ENCODE data around the gene RABGAP1L.
"Not testable (repeated sequence)": the region's sequence is repeated elsewhere in the genome, so short reads cannot be mapped to it uniquely, and the experiment has no call there.

Gene RABGAP1L

DNA sequence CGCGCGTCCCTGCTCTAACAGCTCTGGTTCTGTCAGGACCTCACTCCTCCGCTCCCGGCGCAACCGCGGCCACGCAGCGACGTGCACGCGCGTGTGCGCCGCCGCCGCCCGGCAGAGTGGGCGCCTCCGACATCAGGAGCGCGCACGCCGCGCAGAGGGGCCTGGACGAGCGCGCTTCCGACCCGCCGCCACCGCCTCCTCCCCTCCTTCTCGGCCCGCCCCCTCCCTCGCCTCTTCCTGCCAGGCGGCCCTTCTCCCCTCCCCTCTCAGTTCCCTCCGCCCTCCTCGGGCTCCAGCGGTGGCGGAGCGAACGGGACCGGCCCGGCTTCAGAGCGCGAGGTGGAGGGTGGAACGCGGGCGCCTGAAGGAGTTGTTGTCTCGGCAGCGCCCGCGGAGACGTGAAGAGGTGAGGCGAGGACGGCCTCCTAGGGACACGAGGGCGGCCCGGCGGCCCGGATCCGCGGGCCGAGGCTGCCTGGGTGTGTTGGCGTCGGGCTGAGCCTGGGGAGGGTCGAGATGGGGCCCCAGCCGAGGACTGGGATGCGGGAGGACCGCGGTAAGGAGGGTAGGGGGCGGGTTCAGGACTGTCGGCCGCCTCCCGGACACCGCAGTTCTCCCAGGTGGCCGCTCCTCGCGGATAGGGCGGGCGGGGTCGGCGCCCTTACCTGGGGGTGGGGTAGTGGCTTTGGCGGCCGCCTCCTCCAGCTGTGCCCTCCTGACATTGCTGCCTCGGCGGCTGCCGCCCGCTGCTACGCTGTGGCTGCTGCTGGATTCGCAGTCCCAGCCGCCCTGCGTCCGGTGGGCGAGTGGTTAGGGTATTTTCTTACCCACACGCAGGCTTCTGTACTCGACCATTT is at the start of gene RABGAP1L:
Gene RABGAP1L (plus strand): TSS at position 269 of the 857 bp plus-strand sequence.
- peak; percentile 77 for DNase-seq

GRCh38 chr1:174110053-174110452 is 49.3 kb upstream of the RABGAP1L start:
- DNase-seq, result no peak

GRCh38 chr1:174112489-174113162 is 46.7 kb upstream of the RABGAP1L start:
- no peak for DNase-seq

DNA sequence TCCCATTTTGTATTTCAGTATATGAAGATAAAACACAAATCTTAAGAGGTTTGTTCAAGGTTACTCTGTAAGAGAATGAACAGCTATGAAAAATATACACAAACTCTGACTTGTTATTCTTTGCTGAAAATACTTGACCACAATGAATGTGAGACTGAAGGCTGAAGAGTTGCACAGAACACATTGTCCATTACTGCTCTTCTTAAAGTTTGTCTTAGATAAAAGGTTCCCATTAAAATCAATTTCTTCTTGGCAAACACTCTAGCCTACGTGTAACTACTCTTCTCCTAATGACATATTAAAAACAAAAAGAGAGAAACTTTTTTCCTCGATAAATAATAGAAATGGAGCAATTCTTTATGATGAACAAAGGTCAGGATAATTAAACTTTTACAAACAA is 45.2 kb upstream of the RABGAP1L start:
- no peak for DNase-seq

DNA sequence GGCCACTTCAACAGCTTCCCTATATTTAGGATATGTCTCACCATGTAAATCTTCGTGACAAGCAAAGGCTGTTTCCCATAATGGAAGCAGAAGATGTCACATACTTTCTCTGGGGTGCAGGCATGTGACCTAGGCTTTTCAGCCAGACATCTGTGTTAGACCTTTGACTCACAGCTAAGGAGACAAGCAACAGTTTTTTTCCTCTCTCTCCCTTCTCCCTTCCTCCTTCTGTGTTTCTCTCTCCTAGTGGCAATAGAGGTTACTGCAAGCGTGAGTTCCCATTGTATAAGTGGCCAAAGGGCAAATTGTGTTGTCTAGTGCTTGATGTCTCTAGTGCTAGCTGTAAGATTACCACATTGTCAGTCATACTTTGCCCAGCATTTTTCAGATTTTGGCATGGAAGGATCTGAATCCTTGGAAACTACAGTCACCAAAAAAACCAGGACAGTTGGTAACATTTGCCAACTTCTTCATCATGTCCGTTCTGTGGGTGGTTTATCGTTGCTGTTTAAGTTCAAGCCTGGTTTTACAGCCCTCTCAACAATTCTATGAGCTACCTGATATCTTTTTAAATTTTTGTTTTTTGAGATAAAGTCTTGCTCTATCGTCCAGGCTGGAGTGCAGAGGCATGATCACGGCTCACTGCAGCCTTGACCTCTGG is 44.4 kb upstream of the RABGAP1L start:
- no peak for DNase-seq

DNA sequence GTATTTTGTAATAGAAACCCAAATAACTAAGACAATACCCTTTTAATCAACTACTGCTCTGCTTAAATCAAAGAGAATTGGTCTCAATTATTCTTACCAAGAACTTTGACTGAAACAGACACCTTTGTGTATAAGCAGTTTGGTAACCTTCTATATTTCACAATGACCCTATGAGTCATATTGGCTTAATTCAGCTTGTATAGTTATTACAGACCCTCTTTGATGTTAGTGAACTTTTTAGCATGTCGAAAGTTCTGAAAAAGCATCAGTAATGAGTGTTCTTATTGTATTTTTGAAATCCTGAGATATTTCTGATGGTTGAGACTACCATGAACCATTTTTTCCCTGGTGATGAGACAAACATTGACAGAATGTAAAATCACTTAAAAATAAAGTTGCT is 43.3 kb upstream of the RABGAP1L start:
- no peak for DNase-seq

DNA sequence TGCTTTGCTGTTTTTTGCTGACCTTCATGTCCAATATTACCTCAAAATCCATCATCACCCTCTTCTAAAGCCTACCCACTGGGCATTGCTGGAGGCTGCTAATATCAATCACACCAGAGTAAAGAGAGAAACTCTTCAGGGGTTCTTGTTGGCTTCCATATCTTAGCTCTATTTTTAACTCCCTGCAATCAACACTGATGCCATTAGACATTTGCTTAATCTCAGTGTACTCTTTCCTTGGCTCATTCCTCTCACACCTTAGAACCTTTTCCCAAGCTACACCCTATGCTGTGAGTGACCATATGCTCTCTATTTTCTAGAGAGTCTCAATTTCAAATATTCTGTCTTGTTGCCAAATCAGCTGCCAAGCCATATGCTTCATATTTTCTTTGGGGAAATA is 40.6 kb upstream of the RABGAP1L start:
- DNase-seq, result no peak

GRCh38 chr1:174122318-174122717 is 37.0 kb upstream of the RABGAP1L start:
- not testable (repeated sequence) for DNase-seq

DNA sequence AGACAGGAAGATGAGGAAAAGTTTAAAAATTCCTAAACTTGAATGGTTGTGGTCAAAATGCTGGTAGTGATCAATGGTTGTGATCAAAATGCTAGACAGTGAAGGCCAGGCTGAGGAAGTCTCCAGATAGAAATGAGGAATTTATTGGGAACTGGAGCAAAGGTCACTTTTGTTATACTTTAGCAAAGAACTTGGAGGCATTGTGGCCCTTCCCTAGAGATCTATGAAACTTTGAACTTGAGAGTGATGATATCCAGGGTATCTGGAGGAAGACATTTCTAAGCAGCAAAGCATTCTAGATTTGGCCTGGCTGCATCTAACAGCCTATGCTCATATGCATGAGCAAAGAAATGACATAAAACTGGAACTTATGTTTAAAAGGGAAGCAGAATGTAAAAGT is 35.5 kb upstream of the RABGAP1L start:
- DNase-seq, result no peak

DNA sequence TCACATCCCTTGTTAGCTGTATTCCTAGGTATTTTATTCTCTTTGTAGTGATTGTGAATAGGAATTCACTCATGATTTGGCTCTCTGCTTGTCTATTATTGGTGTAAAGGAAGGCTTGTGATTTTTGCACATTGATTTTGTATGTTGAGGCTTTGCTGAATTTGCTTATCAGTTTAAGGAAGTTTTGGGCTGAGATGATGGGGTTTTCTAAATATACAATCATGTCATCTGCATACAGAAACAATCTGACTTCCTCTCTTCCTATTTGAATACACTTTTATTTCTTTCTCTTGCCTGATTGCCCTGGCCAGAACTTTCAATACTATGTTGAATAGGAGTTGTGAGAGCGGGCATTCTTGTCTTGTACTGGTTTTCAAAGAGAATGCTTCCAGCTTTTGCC is 32.1 kb upstream of the RABGAP1L start:
- not testable (repeated sequence) for DNase-seq

DNA sequence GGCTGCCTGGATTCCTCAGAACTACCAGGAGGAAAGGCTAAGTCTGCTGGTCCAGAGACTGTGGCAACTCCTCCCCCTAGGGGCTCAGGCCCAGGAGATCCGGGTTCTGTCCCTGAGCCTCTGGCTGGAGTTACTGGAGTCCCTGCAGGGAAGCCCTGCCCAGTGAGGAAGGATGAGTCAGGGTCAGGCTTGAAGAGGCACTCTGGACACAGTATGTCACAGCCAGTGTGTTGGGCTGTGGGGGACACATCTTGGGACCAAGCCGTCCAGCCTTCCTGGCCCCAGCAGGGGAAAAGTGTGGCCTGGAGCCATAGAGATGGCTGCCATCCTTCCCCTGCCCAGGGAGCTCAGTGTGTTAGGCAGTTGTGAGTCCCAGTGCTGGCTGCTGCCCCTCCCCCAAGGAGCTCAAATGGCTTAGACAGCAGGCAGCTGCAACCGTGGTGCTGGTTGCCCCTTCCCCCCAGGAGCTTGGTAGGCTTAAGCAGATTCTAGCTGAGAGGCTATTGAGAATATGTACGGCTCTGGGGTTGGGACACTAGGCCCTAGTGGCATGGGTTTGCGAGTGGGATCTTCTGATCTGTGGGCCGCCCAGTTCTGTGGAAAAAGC is 28.2 kb upstream of the RABGAP1L start:
- no peak for DNase-seq

DNA sequence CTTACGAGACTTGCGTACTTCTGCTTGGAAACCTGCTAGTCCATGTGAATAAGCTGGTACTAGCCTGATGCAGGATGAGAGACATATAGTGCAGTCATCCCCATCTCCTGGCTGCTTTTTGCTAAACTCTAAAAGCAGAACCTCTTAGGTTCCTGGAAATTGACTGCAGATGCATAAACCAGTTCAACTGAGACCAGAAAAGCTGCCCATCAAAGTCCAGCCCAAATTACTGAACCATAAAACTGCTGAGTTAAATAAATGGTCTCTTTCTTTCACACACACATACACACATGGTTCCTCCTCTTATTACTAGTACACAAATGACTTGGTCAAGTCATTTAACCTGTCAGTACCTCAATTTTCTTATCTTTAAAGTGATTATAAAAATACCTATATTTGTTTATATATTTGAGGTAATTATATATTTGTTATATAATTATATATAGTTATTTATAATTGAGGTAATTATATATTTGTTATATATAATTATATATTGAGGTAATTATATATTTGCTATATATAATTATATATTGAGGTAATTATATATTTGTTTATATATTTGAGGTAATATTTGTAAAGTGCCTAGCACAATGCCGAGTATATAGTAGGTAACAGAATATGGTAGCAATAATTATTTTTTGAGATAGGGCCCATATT is 25.2 kb upstream of the RABGAP1L start:
- no peak for DNase-seq

- DNase-seq, result no peak
These were observed 24.1 kb upstream of the RABGAP1L start for GRCh38 chr1:174135211-174135610.

DNA sequence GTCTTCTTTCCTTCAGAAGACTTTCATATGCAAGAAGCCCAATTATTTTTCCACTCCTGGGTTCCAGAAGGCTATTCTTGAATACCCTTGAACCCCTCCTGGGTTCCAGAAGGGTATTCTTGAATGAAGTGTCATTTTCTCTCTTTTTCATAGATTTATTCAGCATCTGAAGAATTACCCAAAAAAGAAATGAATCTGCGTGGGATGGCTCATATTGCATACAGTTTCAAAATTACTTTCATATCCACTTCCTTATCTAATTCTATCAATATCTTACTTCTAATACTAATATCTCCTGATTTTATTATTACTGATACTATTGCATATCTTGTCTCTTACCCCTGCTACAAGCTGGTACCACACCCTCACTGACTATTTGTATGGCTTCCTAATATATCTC is 22.6 kb upstream of the RABGAP1L start:
- DNase-seq, result no peak

DNA sequence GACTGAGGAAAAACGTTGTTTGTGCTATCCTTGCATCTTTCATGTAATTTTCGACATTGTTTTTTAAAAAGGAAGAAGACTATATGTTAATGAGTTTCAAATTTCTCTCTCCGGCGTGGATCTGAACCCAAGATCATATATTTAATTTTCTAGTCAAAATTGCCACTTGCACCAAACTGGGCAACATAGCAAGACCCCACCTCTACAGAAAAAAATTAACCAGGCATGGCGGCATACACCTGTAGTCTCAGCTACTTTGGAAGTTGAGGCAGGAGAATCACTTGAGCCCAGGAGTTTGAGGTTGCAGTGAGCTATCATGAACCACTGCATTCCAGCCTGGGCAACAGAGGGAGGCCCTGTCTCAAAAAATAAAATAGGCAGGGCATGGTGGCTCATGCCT is 16.5 kb upstream of the RABGAP1L start:
- no peak for DNase-seq

DNA sequence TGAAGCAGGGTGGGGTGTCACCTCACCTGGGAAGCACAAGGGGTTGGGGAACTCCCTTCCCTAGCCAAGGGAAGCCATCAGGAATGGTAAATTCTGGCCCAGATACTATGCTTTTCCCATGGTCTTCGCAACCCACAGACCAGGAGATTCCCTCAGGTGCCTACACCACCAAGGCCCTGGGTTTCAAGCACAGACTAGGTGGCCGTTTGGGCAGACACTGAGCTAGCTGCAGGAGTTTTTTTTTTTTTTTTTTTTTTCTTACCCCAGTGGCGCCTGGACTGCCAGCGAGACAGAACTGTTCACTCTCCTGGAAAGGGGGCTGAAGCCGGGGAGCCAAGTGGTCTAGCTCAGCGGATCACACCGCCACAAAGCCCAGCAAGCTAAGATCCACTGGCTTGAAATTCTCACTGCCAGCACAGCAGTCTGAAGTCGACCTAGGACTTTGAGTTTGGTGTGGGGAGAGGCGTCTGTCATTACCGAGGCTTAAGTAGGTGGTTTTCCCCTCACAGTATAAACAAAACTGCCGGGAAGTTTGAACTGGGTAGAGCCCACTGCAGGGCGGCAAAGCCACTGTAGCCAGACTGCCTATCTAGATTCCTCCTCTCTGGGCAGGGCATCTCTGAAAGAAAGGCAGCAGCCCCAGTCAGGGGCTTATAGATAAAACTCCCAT is 15.5 kb upstream of the RABGAP1L start:
- not testable (repeated sequence) for DNase-seq

DNA sequence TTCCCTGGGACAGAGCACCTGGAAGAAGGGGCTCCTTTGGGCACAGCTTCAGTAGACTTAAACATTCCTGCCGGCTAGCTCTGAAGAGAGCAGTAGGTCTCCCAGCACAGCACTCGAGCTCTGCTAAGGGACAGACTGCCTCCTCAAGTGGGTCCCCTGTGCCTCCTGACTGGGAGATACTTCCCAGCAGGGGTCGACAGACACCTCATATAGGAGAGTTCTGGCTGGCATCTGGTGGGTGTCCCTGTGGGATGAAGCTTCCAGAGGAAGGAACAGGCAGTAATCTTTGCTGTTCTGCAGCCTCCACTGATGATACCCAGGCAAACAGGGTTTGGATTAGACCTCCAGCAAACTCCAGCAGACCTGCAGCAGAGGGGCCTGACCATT is 14.9 kb upstream of the RABGAP1L start:
- DNase-seq, result not testable (repeated sequence)

DNA sequence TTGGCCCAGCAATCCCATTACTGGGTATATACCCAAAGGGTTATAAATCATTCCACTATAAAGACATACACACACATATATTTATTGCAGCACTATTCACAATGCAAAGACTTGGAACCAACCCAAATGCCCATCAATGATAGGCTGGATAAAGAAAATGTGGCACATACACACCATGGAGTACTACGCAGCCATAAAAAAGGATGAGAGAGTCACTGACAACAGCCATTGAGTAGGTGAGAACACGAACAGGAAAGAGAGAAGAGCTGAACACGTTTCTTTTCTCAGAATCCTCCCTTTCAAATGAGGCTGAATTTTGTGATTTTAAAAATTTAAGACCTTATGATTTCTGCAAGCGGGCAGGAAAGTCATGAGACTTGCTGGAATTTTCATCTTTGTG is 10.1 kb upstream of the RABGAP1L start:
- DNase-seq, result no peak

- no peak for DNase-seq
These were observed 8.8 kb upstream of the RABGAP1L start for GRCh38 chr1:174150499-174150898.

DNA sequence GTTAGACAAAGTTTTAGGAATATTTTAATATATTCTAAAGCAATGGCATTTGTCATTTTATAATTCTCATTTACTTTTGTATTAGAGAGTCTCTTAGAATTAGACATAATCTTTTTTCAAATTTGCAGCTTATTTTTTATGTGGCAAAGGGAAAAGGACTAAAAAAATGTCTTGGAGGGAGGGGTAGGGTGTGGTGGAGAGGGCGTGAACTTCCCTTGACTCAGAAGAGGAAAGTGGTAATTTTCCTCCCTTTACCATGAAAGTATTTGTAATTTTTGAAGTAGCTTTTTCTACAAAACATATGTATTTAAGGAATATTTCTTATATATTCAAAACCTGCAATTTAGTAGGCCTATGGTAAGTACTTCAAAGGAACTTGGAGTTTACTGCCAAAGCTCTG is 6.9 kb upstream of the RABGAP1L start:
- DNase-seq, result no peak

DNA sequence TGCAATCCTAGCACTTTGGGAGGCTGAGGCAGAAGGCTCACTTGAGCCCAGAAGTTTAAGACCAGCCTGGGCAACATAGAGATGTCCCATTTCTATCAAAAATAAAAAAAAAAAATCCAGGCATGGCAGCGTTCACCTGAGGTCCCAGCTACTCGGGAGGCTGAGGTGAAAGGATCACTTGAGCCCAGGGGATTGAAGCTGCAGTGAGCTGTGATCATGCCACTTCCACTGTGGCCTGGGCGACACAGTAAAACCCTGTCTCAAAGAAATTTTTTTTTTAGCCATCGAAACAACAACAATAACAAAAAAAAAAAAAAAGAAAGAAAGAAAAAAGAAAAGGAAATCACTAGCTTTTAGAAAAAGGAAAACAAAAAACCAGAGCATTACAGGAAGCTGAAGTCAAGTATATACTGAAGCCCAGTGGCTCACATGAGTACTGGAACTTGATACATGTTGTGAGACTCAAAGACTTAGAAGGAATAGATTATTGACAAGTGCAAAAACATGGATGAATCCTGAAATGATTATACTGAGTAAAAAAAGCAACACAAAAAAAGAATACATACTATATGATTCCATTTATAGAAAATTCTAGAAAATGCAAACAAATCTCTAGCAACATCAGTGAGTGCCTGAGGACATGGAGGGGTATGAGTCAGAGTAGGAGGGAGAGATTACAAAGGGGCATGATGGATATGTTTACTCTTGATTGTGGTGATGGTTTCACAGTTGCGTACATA is 6.1 kb upstream of the RABGAP1L start:
- DNase-seq, result no peak

DNA sequence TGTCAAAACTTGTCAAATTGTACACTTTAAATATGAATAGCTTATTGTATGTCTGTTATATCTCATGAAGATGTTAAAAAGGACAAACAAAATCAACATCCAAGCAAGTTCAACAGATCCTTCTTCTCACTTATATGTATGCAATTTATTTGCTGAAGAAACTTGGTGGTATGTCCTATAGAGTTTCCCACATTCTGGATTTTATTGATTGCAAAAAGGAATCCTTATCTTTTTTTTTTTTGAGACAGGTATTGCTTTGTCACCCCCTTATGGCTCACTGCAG is 5.6 kb upstream of the RABGAP1L start:
- no peak for DNase-seq
